GM18508 (cell line): Measurements from ENCODE around the gene PDS5A.
"Not testable (repeated sequence)": the region's sequence is repeated elsewhere in the genome, so short reads cannot be mapped to it uniquely, and the experiment has no call there.

Experiments
- ATAC-seq: cut with Tn5 transposase; IDR thresholded peaks from one replicate; pipeline ENCODE4 v1.9.1; 2021; ENCODE audit warnings: moderate number of reproducible peaks; ENCODE audit not compliant: insufficient read depth, unreplicated experiment

PDS5A gene

DNA sequence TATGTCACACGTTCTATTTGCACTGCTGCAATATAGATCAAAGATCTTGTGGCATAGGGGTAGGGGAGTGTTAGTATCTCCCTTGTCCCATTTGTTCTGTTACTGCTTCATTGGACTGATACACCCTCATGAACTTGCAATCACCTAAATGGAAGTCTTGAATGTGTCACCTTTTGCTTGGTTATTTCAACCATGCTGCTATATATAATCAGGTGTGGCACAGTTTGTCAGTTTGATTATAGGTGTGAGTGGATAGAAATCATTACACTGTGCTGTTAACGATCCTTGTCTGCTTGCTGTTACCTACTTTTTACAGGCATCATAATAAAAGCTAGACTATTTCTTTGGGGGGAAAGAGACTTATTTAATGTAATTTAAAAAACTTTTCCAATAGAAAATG is 195.7 kb downstream of the PDS5A start:
- not testable (repeated sequence) for ATAC-seq
